ENCODE results near the gene JAK3.

Gene JAK3

GRCh38 chr19:17865364-17866311, 17.9 kb upstream of the JAK3 start:
- DNase-seq: no peak

GRCh38 chr19:17863520-17864182, 15.9 kb upstream of the JAK3 start:
- DNase-seq: no peak

- DNase-seq: no peak
These were observed 15.1 kb upstream of the JAK3 start for GRCh38 chr19:17862711-17863519.

GRCh38 chr19:17861542-17862402, 14.0 kb upstream of the JAK3 start:
- no peak for DNase-seq

- no peak for DNase-seq
These were observed 13.2 kb upstream of the JAK3 start for GRCh38 chr19:17860993-17861360.

- no peak for DNase-seq
These were observed 12.7 kb upstream of the JAK3 start for GRCh38 chr19:17860331-17860992.

- peak; percentile 98 for DNase-seq
These were observed 11.9 kb upstream of the JAK3 start, which contains the start of gene RPL18A for GRCh38 chr19:17859533-17860330. Gene RPL18A, plus strand, starts transcription at chr19:17859910. Its CDS starts 47 bp downstream, at chr19:17859957.

GRCh38 chr19:17855280-17856152, 7.7 kb upstream of the JAK3 start:
- DNase-seq: peak; percentile 92

GRCh38 chr19:17854061-17854460, 6.3 kb upstream of the JAK3 start:
- no peak for DNase-seq

GRCh38 chr19:17848595-17849292, 962 bp upstream of the JAK3 start:
- no peak for DNase-seq

GRCh38 chr19:17846146-17846545, 1.6 kb downstream of the JAK3 start:
- no peak for DNase-seq

GRCh38 chr19:17843908-17844490, 3.8 kb downstream of the JAK3 start:
- no peak for DNase-seq

- no peak for DNase-seq
These were observed 4.4 kb downstream of the JAK3 start for GRCh38 chr19:17843292-17843827.

GRCh38 chr19:17842663-17843291, 5.0 kb downstream of the JAK3 start:
- no peak for DNase-seq

- DNase-seq: peak; percentile 93
These were observed 5.7 kb downstream of the JAK3 start for GRCh38 chr19:17841810-17842662.

- no peak for DNase-seq
These were observed 6.4 kb downstream of the JAK3 start for GRCh38 chr19:17841371-17841809.

- no peak for DNase-seq
These were observed 7.8 kb downstream of the JAK3 start for GRCh38 chr19:17840019-17840418.
